Activated T-cell treated with anti-CD3 and anti-CD28 coated beads, Interleukin-2, amount 50 U/mL, for 24 hours (primary cell): ENCODE measurements around the gene PIGQ.

Experiments used
- DNase-seq: peaks from one replicate; pipeline ENCODE4 v3.0.0-alpha.2; 2020
- H3K27ac Mint-ChIP-seq: 2 replicates; pipeline ENCODE4 v1.8.0; 2020; ENCODE audit warnings: mild to moderate bottlenecking, mixed read lengths
- H3K27me3 Mint-ChIP-seq: 2 replicates; pipeline ENCODE4 v1.8.0; 2020; ENCODE audit warnings: mixed read lengths
- H3K36me3 Mint-ChIP-seq: 2 replicates; pipeline ENCODE4 v1.8.0; 2020; ENCODE audit warnings: low read depth, mixed read lengths
- H3K4me1 Mint-ChIP-seq: 2 replicates; pipeline ENCODE4 v1.8.0; 2020; ENCODE audit warnings: low read depth, mixed read lengths
- H3K4me3 Mint-ChIP-seq: 2 replicates; pipeline ENCODE4 v1.8.0; 2020; ENCODE audit warnings: mild to moderate bottlenecking, moderate library complexity, mixed read lengths
- H3K9me3 Mint-ChIP-seq: 2 replicates; pipeline ENCODE4 v1.8.0; 2020; ENCODE audit warnings: mixed read lengths

Gene PIGQ

GRCh38 chr16:566475-567372 is 3.0 kb upstream of the PIGQ start, which contains the start of gene NHLRC4:
NHLRC4 (plus strand) TSS chr16:567005; CDS start chr16:568048, 1,043 bp downstream.
- Mint-ChIP-seq H3K9me3 (no peaks in the 10 kb centered on the region), H3K4me1 (peaks cover 28% of the 10 kb centered on the region), H3K4me3 (peak within 1 kb of the TSS; percentile 61), H3K36me3 (peaks cover 2% of the 10 kb centered on the region), H3K27ac (peak within 1 kb of the TSS; percentile 77), H3K27me3 (peaks cover 9% of the 10 kb centered on the region)
- peak; percentile 67 for DNase-seq

DNA sequence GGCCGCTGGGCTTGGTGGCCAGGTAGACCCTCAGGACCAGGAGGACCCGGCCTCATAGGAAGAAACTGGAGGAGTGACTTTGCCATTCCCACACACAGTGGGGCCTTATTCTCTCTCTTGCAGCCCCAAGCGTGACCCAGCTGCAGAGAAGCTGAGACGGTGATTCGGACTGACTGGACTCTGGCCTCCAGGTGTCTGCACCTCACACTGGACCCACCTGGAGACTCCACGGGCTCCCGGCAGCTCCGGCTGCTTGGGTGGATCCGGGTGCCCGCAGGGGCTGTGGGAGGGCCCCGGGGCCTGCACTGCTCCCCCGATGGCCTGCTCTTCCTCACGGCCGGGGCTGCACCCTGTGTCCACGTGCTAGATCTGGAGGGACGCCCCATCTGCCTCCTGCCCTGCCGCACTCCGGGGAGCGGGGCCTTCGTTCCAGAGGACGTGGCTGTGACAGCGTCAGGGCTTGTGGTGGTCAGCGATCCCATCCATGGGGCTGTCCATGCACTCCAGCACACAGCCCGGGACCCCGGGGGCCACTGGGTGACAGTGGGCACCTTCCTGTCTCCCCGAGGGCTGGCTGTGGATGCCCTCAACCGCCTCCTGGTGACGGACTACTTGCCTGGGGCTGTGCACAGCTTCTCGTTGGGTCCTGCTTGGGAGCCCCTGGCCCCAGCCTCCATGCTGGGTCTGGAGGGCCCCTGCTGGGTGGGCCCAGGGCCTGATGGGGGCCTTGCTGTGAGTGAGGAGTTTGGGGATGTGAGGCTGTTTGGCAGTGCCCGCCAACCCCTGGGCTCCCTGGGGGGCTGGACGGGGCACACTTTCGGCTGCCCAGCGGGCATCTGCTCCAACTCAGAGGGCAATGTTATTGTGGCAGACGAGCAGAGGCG is 2.2 kb upstream of the PIGQ start:
- H3K4me1 Mint-ChIP-seq, result peaks cover 31% of the 10 kb centered on the region
- peaks cover 2% of the 10 kb centered on the region for H3K27me3 Mint-ChIP-seq
- DNase-seq, result no peak
- no peaks in the 10 kb centered on the region for H3K9me3 Mint-ChIP-seq
- peak overlapping the region; percentile 77 for H3K27ac Mint-ChIP-seq
- H3K4me3 Mint-ChIP-seq, result peak overlapping the region; percentile 61
- peaks cover 2% of the 10 kb centered on the region for H3K36me3 Mint-ChIP-seq

GRCh38 chr16:568401-569258 is 1.1 kb upstream of the PIGQ start:
- no peak for DNase-seq
- Mint-ChIP-seq H3K9me3 (no peaks in the 10 kb centered on the region), H3K27ac (peak overlapping the region; percentile 95), H3K4me3 (peak overlapping the region; percentile 86), H3K27me3 (no peaks in the 10 kb centered on the region), H3K4me1 (peaks cover 31% of the 10 kb centered on the region), H3K36me3 (peaks cover 2% of the 10 kb centered on the region)

DNA sequence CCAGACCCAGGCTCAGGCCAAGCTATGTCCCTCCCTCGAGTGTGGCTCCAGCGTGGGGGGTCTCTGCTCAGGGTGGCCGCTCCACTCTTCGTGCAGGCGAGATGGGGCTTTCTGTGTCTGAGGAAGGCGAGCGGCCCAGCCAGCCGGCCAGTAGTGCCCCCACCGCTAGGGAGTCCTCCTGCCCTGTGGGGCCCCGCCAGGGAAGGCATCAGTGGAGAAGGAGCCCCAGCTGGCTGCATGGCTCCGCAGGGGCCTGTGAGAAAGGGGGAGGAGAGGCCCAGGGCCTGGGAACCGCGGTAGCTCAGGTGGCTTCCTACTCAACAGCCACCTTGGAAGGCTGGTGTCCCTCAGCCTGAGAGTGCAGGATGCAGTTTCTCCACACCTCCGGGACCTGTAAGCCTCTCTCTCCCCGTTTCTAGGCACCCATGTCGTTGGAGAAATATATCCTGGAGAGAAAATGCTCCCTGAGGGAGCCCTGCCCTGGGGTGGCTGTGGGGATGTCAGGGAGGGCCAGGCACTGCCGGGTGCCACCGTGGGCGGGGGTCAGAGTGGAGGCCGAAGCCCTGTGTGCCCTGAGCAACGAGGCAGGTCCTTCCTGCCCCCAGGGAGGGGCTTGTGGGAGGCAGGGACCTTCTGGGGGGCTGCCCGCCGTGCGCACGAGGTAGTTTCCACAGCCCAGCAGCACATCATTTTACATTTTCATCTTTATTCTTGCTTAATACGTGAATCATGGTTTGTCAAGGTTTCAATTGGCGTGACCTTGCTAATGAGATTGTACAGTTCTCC is 3.3 kb downstream of the PIGQ start:
- H3K27me3 Mint-ChIP-seq, result no peaks in the 10 kb centered on the region
- H3K27ac Mint-ChIP-seq, result no peak overlapping the region
- peaks cover 14% of the 10 kb centered on the region for H3K36me3 Mint-ChIP-seq
- H3K9me3 Mint-ChIP-seq, result no peaks in the 10 kb centered on the region
- DNase-seq, result no peak
- H3K4me1 Mint-ChIP-seq, result peaks cover 21% of the 10 kb centered on the region
- no peak overlapping the region for H3K4me3 Mint-ChIP-seq

DNA sequence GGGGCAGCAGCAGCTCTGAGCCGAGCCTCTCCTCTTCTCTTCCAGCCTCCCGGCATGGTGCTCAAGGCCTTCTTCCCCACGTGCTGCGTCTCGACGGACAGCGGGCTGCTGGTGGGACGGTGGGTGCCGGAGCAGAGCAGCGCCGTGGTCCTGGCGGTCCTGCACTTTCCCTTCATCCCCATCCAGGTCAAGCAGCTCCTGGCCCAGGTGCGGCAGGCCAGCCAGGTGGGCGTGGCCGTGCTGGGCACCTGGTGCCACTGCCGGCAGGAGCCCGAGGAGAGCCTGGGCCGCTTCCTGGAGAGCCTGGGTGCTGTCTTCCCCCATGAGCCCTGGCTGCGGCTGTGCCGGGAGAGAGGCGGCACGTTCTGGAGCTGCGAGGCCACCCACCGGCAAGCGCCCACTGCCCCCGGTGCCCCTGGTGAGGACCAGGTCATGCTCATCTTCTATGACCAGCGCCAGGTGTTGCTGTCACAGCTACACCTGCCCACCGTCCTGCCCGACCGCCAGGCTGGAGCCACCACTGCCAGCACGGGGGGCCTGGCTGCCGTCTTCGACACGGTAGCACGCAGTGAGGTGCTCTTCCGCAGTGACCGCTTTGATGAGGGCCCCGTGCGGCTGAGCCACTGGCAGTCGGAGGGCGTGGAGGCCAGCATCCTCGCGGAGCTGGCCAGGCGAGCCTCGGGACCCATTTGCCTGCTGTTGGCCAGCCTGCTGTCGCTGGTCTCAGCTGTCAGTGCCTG is 4.4 kb downstream of the PIGQ start:
- no peak overlapping the region for H3K27ac Mint-ChIP-seq
- no peak for DNase-seq
- no peak overlapping the region for H3K4me3 Mint-ChIP-seq
- peaks cover 14% of the 10 kb centered on the region for H3K36me3 Mint-ChIP-seq
- no peaks in the 10 kb centered on the region for H3K27me3 Mint-ChIP-seq
- H3K9me3 Mint-ChIP-seq, result no peaks in the 10 kb centered on the region
- peaks cover 19% of the 10 kb centered on the region for H3K4me1 Mint-ChIP-seq

DNA sequence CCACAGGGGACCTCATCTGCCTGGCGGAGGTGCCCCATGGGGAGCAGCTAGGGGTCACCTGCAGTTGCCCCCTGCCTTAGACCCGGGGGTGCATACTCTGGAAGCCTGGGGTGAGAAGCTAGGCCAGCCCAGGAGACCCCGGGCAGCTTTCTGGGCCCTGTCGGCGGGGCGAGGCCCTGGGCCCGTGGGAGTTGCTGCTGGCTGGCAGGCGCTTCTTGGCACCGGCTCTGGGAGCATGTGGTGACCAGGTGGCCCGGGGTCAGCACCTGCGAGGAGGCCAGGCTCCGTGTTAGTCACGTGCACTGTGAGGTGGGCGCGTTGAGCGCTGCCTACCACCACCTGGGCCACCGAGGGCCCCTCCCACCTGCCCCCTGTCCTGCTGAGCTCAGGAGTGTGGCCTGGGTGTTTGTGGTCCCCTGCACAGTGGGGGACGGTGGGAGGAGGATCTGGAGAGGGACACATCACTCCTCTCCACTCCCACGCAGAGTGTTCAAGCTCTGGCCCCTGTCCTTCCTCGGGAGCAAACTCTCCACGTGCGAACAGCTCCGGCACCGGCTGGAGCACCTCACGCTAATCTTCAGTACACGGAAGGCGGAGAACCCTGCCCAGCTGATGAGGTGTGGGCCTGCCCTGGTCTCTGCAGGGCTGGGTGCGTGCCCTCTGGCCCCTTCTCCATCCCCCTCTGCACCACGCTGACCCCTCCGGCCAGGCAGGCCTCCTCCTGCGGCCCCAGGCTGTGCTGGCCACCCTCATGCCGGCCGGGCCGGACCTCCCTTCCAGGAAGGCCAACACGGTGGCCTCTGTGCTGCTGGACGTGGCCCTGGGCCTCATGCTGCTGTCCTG is 5.8 kb downstream of the PIGQ start:
- no peaks in the 10 kb centered on the region for H3K27me3 Mint-ChIP-seq
- H3K4me1 Mint-ChIP-seq, result peaks cover 16% of the 10 kb centered on the region
- DNase-seq, result no peak
- no peak overlapping the region for H3K27ac Mint-ChIP-seq
- H3K36me3 Mint-ChIP-seq, result peaks cover 13% of the 10 kb centered on the region
- H3K4me3 Mint-ChIP-seq, result no peak overlapping the region
- no peaks in the 10 kb centered on the region for H3K9me3 Mint-ChIP-seq

DNA sequence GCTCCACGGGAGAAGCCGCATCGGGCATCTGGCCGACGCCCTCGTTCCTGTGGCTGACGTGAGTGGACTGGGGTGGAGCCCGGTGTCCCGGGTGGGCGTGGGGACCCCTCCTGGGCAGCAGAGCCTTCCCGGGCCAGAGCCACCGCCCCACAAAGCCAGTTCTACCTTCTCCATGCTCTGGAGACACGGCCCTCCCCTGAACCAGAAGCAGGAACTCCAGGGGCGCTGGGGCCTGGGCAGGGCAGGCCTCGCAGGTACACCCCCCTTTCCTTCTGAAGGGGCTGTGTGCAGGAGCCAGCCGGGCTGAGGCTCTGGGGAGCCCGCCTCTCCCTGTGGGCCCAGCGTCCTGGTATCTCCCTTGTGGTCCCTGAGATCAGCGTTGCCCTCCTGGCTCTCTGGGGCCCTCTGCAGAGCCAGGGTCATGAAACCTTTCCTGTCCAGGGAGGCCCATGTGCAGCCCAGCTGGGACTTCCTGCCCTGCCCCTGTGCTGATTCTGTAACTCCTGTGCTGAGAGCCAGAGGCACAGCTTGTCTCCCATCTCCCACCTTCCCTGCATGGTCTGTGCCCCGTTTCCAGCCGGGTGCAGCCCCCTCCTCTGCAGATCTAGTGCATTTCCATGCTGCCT is 6.5 kb downstream of the PIGQ start:
- Mint-ChIP-seq H3K27ac (peak overlapping the region; percentile 33), H3K4me3 (no peak overlapping the region), H3K27me3 (no peaks in the 10 kb centered on the region), H3K9me3 (no peaks in the 10 kb centered on the region), H3K36me3 (peaks cover 16% of the 10 kb centered on the region), H3K4me1 (peaks cover 9% of the 10 kb centered on the region)
- no peak for DNase-seq

DNA sequence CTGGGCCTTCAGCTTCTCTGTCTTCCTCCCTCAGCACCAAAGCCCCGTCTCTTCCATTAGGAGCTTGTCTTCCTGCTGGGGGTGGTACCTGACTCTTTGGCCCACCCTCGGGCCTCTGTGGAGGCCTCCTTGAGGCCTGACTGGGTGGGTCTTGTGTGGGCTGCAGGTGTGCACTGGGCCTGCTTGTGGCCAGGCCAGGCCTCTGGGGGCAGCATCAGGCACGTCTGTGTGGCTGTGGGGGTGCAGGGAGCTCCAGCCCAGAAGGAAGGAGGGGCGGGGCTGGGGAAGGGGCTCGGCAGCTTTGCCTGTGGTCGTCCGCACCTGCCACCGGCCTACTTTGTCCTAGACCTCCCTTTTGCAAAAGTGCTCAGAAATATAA is 7.0 kb downstream of the PIGQ start:
- Mint-ChIP-seq H3K27ac (peak overlapping the region; percentile 33), H3K27me3 (no peaks in the 10 kb centered on the region), H3K4me3 (no peak overlapping the region), H3K36me3 (peaks cover 16% of the 10 kb centered on the region), H3K4me1 (peaks cover 4% of the 10 kb centered on the region), H3K9me3 (no peaks in the 10 kb centered on the region)
- no peak for DNase-seq

DNA sequence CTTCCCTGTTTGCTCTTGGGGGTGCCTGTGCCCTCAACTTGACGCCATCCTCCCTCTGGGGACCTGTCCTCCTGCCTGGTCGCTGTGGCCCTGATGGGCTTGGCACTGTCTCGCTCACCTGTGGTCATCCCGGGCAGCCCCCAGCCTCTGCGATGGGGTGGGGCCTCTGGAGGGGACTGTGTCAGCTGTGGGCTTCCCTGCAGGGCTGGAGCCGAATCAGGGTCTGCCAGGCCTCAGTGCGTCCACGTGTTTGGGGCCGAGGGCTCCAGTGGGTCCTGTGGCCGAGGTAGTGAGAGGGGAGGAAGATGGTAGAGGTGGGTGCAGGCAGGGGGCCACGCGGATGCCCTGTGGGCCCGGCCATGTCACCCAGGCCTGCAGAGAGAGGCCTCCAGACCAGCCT is 8.0 kb downstream of the PIGQ start:
- H3K9me3 Mint-ChIP-seq, result no peaks in the 10 kb centered on the region
- no peaks in the 10 kb centered on the region for H3K27me3 Mint-ChIP-seq
- no peak overlapping the region for H3K4me3 Mint-ChIP-seq
- H3K27ac Mint-ChIP-seq, result no peak overlapping the region
- peaks cover 16% of the 10 kb centered on the region for H3K36me3 Mint-ChIP-seq
- no peak for DNase-seq
- peaks cover 2% of the 10 kb centered on the region for H3K4me1 Mint-ChIP-seq

- H3K9me3 Mint-ChIP-seq, result no peaks in the 10 kb centered on the region
- H3K27me3 Mint-ChIP-seq, result no peaks in the 10 kb centered on the region
- peaks cover 2% of the 10 kb centered on the region for H3K4me1 Mint-ChIP-seq
- H3K27ac Mint-ChIP-seq, result no peak overlapping the region
- no peak overlapping the region for H3K4me3 Mint-ChIP-seq
- DNase-seq, result no peak
- H3K36me3 Mint-ChIP-seq, result peaks cover 16% of the 10 kb centered on the region
Observed at GRCh38 chr16:578232-578869, 8.6 kb downstream of the PIGQ start.

DNA sequence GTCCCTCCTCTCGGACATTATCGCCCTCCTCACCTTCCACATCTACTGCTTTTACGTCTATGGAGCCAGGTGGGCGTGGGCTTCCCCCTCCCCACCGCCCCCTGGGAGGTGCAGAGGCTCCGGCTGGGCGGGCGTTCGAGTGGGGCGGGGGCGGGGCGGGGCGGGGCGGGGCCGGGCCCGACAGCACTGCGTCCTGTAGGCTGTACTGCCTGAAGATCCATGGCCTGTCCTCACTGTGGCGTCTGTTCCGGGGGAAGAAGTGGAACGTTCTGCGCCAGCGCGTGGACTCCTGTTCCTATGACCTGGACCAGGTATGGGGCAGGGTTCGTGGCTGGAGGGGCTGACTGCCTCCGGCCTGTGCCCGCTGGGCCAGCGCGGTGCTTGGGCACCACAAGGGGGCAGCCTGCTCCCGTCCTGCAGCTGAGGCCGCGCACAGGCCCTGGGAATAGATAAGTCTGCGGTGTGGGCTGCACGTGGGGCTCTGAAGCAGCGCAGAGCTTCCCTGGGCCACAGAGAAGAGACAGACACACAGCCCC is 9.2 kb downstream of the PIGQ start:
- H3K4me1 Mint-ChIP-seq, result peaks cover 2% of the 10 kb centered on the region
- peaks cover 15% of the 10 kb centered on the region for H3K36me3 Mint-ChIP-seq
- no peak overlapping the region for H3K27ac Mint-ChIP-seq
- H3K4me3 Mint-ChIP-seq, result no peak overlapping the region
- no peaks in the 10 kb centered on the region for H3K27me3 Mint-ChIP-seq
- DNase-seq, result peak; percentile 79
- H3K9me3 Mint-ChIP-seq, result no peaks in the 10 kb centered on the region
